NCI-H510A treated with DMSO at 0.1 percent for 48 hours (cell line): ENCODE results near the gene ZBTB4.

ENCODE experiments used
- DNase-seq: peaks from one replicate; lab custom pipeline; 2025; lab: John Stamatoyannopoulos, UW

Gene ZBTB4

DNA sequence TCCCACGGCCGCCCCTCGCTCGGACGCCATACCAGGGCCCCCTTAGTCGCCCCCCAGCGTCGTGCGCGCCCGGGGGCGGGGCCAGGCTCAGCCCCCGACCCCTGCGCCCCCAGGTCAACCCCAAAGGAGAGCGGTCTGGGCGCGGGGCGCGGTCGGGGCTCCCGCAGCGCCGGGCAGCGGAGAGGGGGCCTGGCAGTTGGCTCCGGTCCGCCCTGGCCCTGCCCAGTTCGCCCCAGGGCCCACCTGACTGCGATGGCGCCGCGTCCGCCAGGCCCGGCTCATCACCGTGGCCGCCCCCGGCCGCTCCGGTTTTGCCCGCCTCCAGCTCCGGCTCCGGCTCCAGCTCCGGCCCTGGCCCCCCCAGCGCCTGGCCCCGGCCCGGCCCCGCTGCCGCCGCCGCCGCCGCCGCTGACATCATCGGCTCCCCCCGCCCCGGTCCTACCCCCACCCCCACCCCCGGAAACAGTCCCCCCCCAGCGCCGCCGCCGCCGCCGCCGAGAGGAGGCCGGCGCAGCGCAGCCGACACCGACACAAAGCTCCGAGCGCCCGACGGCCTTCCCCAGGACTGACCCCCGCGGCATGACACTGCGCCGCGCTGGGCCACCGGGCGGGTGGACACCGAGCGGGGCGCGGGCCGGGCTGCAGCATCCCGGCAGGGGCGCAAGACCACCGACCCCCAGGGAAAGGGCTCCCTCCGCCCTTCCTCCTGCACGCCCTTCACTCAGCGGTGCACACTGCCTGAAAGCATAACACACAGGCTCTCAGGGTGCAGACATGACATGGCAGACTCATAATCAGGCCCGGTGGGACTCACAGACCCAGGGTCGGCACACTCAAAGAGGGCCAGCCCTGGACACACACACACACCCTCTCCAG lies at the start of gene ZBTB4:
Gene ZBTB4, minus strand, starts transcription at position 419 of the 876 bp plus-strand sequence. CDS start 12,830 bp downstream, outside the sequence.
- DNase-seq = no peak

GRCh38 chr17:7528842-7529241 lies 49.4 kb upstream of the ZBTB4 start:
- DNase-seq = no peak

DNA sequence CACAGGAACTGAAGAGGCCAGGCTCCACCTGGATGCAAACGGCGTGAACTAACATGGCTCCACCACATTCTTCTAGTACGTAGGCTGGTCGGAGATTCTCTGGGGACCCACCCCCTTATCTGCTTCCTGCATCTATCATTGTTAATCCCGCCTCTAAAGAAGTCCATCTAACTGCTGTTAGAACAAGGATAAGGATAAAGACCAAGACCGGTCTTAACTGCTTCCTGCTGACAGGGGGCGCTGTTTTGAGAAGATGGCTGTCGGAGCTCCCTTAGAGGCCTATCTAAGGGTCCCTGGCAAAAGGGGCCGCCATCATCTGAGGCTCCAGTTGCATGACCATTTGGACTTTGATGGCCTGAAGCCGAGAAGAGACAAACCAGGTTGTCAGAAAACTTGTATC lies 43.6 kb upstream of the ZBTB4 start:
- no peak for DNase-seq

GRCh38 chr17:7515911-7516610 lies 36.6 kb upstream of the ZBTB4 start:
- no peak for DNase-seq

- DNase-seq = no peak
Measured at GRCh38 chr17:7513850-7514419, 34.5 kb upstream of the ZBTB4 start.

DNA sequence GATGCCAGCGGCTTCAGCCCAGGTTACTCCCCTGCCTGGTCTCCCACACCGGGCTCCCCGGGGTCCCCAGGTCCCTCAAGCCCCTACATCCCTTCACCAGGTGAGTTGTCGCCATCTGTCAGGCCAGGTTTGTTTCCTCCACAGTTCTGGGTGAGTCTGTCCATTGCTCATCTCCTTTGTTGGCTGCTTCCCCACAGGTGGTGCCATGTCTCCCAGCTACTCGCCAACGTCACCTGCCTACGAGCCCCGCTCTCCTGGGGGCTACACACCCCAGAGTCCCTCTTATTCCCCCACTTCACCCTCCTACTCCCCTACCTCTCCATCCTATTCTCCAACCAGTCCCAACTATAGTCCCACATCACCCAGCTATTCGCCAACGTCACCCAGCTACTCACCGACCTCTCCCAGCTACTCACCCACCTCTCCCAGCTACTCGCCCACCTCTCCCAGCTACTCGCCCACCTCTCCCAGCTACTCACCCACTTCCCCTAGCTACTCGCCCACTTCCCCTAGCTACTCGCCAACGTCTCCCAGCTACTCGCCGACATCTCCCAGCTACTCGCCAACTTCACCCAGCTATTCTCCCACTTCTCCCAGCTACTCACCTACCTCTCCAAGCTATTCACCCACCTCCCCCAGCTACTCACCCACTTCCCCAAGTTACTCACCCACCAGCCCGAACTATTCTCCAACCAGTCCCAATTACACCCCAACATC lies 33.6 kb upstream of the ZBTB4 start:
- DNase-seq = no peak

- no peak for DNase-seq
Measured at GRCh38 chr17:7512105-7512504, 32.7 kb upstream of the ZBTB4 start.

- DNase-seq = no peak
Measured at GRCh38 chr17:7511108-7511507, 31.7 kb upstream of the ZBTB4 start.

GRCh38 chr17:7509937-7510336 lies 30.5 kb upstream of the ZBTB4 start:
- no peak for DNase-seq

DNA sequence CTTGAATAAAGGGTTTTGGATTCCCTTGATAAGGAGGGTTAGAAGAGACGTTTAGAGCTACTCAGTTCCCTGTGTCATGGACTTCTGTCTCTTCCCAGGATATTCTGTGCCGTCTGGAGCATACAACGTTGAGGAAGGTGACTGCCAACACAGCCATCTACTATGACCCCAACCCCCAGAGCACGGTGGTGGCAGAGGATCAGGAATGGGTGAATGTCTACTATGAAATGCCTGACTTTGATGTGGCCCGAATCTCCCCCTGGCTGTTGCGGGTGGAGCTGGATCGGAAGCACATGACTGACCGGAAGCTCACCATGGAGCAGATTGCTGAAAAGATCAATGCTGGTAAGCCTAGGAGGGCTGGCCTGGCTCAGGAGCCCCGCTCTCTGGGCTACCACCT lies 29.4 kb upstream of the ZBTB4 start:
- no peak for DNase-seq

DNA sequence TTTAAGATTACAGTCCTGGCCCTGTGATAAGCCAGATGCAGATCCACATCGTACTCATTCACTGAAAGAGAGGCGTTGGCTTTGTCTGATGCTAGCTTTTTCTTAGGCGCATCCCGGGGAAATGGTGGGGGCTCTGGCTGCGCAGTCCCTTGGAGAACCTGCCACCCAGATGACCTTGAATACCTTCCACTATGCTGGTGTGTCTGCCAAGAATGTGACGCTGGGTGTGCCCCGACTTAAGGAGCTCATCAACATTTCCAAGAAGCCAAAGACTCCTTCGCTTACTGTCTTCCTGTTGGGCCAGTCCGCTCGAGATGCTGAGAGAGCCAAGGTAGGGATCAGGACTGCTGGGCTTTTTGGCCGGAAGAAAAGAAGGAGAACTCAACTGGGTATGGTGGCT lies 28.7 kb upstream of the ZBTB4 start:
- no peak for DNase-seq

- DNase-seq = no peak
Measured at GRCh38 chr17:7503521-7503920, 24.1 kb upstream of the ZBTB4 start.

- no peak for DNase-seq
Measured at GRCh38 chr17:7502987-7503386, 23.6 kb upstream of the ZBTB4 start.

DNA sequence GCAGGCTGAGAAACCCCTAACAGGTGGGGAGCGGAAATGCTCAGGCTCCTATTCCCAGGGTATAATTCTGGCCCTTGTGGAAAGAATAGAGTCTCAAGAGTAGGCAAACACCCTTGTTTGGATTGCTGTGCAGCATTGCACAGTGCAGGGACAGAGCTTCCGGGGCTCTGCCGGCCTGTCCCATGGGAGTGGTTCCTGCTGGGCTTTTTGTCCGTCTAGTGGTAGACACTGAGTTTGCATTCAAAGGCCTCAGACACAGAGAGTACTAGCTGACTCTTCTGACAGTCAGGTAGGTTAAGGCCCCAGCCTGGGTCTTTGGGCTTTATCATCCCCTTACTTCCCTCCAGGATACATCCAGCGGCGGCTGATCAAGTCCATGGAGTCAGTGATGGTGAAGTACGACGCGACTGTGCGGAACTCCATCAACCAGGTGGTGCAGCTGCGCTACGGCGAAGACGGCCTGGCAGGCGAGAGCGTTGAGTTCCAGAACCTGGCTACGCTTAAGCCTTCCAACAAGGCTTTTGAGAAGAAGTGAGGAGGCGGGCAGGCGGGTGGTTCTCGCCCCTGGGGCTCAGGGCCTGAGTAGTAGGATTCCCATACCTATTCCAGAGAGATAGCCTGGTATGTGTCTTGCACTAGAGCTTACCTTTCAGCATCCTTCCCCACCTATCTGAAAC lies 22.9 kb upstream of the ZBTB4 start:
- DNase-seq = no peak

DNA sequence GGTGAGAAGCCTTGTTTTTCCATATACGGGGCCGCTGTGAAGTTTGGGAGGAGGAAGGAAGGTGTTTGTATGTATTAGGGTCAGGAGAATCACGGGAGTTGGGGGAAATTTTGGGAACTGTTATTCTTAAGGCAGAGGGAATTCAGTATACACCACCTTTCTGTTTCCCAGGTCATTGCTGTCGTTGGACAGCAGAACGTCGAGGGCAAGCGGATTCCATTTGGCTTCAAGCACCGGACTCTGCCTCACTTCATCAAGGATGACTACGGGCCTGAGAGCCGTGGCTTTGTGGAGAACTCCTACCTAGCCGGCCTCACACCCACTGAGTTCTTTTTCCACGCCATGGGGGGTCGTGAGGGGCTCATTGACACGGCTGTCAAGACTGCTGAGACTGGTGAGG lies 22.3 kb upstream of the ZBTB4 start:
- DNase-seq = no peak

DNA sequence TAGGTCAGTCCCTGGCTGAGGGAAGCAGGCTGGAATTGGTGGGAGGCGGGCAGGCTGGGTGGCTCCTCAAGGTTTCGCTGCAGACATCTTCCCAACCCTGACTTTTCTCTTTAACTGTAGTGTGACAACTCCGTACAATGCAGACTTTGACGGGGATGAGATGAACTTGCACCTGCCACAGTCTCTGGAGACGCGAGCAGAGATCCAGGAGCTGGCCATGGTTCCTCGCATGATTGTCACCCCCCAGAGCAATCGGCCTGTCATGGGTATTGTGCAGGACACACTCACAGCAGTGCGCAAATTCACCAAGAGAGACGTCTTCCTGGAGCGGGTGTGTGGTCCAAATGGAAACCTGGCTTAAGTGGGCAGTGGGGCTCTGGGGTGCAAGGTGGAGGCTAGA lies 19.7 kb upstream of the ZBTB4 start:
- DNase-seq = no peak

- DNase-seq = no peak
Measured at GRCh38 chr17:7497636-7498035, 18.2 kb upstream of the ZBTB4 start.

- DNase-seq = no peak
Measured at GRCh38 chr17:7497228-7497627, 17.8 kb upstream of the ZBTB4 start.

GRCh38 chr17:7496470-7497183 lies 17.2 kb upstream of the ZBTB4 start:
- no peak for DNase-seq

GRCh38 chr17:7495906-7496434 lies 16.5 kb upstream of the ZBTB4 start:
- DNase-seq = no peak

GRCh38 chr17:7493941-7494340 lies 14.5 kb upstream of the ZBTB4 start:
- DNase-seq = no peak
